ENCODE measurements around the gene GPR107. TPM values are rescaled to one million over a fixed set of nuclear protein-coding genes. Genes with fewer than 3 reads are reported as not detected.

GPR107 gene
- total and polyA plus RNA-seq, 2 of the 8 experiments (the other 6 are each of a cell fraction or from before 2014, with no cell fraction given) = 19.3 to 30.7 TPM

- DNase-seq (ENCODE audit: low read depth in 1 of 2, low spot score in 2 of 2) = no peak
- Histone ChIP-seq H4K91ac (replicated peaks; ENCODE audit: insufficient read length, low read length) (no peak overlapping the region), H3K9me3 (ENCODE audit: insufficient read depth in 2 of 2, low read depth in 1 of 2, low read length in 1 of 2) (no peaks in the 10 kb centered on the region), H3K18ac (ENCODE audit: extremely low read depth, low read length) (0 out of 2 replicates have a peak overlapping the region, but pooled peaks have one; percentile 13), H3K23me2 (ENCODE audit: low read depth, low read length) (no peaks in the 10 kb centered on the region), H3K79me1 (ENCODE audit: low read depth, low read length) (no peaks in the 10 kb centered on the region), H3K27ac (ENCODE audit: low read depth, low read length) (no peak overlapping the region), H3K9ac (replicated peaks in 1 of 4; ENCODE audit: extremely low read depth in 1 of 4, low read depth in 3 of 4, low read length in 3 of 4) (no peak overlapping the region), H2BK12ac (ENCODE audit: low read depth, low read length) (peak overlapping the region; percentile 75; the same call in 1 of the 2 replicates), H2BK15ac (ENCODE audit: low read length) (no peak overlapping the region), H3K4me3 (ENCODE audit: extremely low read depth in 1 of 4, insufficient read depth in 2 of 4, low read depth in 3 of 4, low read length in 4 of 4) (no peak overlapping the region), H2BK120ac (replicated peaks; ENCODE audit: low read depth, low read length) (no peak overlapping the region), H2AK5ac (ENCODE audit: low read depth, low read length) (no peak overlapping the region), H2AFZ (ENCODE audit: low read length) (0 out of 2 replicates have a peak overlapping the region, but pooled peaks have one; percentile 7), H3K4me2 (ENCODE audit: insufficient read depth in 1 of 2, low read depth in 2 of 2, low read length in 2 of 2) (no peak overlapping the region), H3K27me3 (replicated peaks in 1 of 4; ENCODE audit: control insufficient read depth in 3 of 4, extremely low read depth in 1 of 4, insufficient read depth in 3 of 4, low read length in 3 of 4) (no peaks in the 10 kb centered on the region; a peak in 1 of 7 replicates), H3K14ac (ENCODE audit: insufficient read length) (no peak overlapping the region), H3K36me3 (ENCODE audit: control insufficient read depth in 2 of 4, insufficient read depth in 4 of 4, low read length in 3 of 4) (no peaks in the 10 kb centered on the region), H2BK20ac (ENCODE audit: low read length) (peak overlapping the region; percentile 56; the same call in 1 of the 2 replicates), H2BK5ac (ENCODE audit: low read depth, low read length) (no peak overlapping the region), H3K4me1 (replicated peaks in 1 of 4; ENCODE audit: control insufficient read depth in 3 of 4, insufficient read depth in 4 of 4, low read length in 3 of 4) (peaks cover 1 to 12% (median 6%) of the 10 kb centered on the region in 4 experiments; a peak in 5 of 7 replicates), H3K79me2 (ENCODE audit: control insufficient read depth in 1 of 2, insufficient read depth in 2 of 2, low read length in 2 of 2) (no peaks in the 10 kb centered on the region), H4K20me1 (replicated peaks in 1 of 2; ENCODE audit: control insufficient read depth in 1 of 2, insufficient read depth in 2 of 2, low read length in 2 of 2) (no peaks in the 10 kb centered on the region), H3K23ac (ENCODE audit: insufficient read length) (no peak overlapping the region), H4K8ac (ENCODE audit: extremely low read depth, insufficient read depth, low read length) (no peak overlapping the region), H4K5ac (ENCODE audit: insufficient read length, low read depth, low read length) (no peak overlapping the region), H3K56ac (replicated peaks; ENCODE audit: insufficient read length, low read depth, low read length) (no peak overlapping the region), H3K4ac (replicated peaks; ENCODE audit: insufficient read length, low read depth, low read length) (no peak overlapping the region)
- CTCF ChIA-PET (ENCODE audit: partially characterized antibody) = interaction anchor here (0.7 to 1.8 kb wide), 5 partner anchors 9 to 37 kb away, joined by 3 to 6 read pairs (median 3); no protein-coding TSS in a partner anchor
- POLR2A ChIA-PET (ENCODE audit: partially characterized antibody) = interaction anchor here (0.7 to 1.1 kb wide), 2 partner anchors 8 to 12 kb away, joined by 3 to 4 read pairs; no protein-coding TSS in a partner anchor
- FAIRE-seq = no peak
- WGBS, 2 experiments (ENCODE audit: extremely low coverage in 1 of 2, insufficient coverage in 1 of 2, insufficient read length in 1 of 2, insufficient replicate concordance in 2 of 2, low coverage in 1 of 2, low lambda C conversion rate in 2 of 2, missing lambda C conversion rate in 1 of 2) = 86% methylated on average over 13 of the region's 14 CpGs; no CpG with 5 or more reads in 1 of the 2 experiments
- TF ChIP-seq CBX8 (IDR thresholded peaks at IDR 0.05; ENCODE audit: borderline replicate concordance, low read depth, low read length) (no peak), NRF1 (IDR thresholded peaks at IDR 0.05; ENCODE audit: low read depth, low read length) (no peak), ATF2 (IDR thresholded peaks at IDR 0.05; ENCODE audit: low read length) (no peak), EP300 (IDR thresholded peaks at IDR 0.05; ENCODE audit: borderline replicate concordance in 1 of 2, low read depth in 2 of 2, low read length in 2 of 2) (no peak), RFX5 (IDR thresholded peaks at IDR 0.05; ENCODE audit: borderline replicate concordance, low read depth, low read length) (no peak), HDAC2 (IDR thresholded peaks at IDR 0.05; ENCODE audit: borderline replicate concordance in 1 of 2, low read depth in 2 of 2, low read length in 2 of 2) (no peak), YY1 (IDR thresholded peaks at IDR 0.05; ENCODE audit: low read depth, low read length) (no peak), POLR2AphosphoS5 (IDR thresholded peaks at IDR 0.05; ENCODE audit: low read depth, low read length) (no peak), KDM1A (IDR thresholded peaks at IDR 0.05; ENCODE audit: borderline replicate concordance, low read length) (no peak), RXRA (IDR thresholded peaks at IDR 0.05; ENCODE audit: insufficient read depth, low read depth, low read length) (no peak), HDAC6 (IDR thresholded peaks at IDR 0.05; ENCODE audit: low read depth, low read length) (no peak), JUND (IDR thresholded peaks at IDR 0.05; ENCODE audit: low read length) (no peak)
These were observed 90.3 kb downstream of the GPR107 start for GRCh38 chr9:130143958-130144366.
